Measurements from ENCODE around the gene COL6A1.
A peak's percentile ranks its signal among the peaks of the same experiment; 100 is the strongest.

Gene COL6A1, protein sequence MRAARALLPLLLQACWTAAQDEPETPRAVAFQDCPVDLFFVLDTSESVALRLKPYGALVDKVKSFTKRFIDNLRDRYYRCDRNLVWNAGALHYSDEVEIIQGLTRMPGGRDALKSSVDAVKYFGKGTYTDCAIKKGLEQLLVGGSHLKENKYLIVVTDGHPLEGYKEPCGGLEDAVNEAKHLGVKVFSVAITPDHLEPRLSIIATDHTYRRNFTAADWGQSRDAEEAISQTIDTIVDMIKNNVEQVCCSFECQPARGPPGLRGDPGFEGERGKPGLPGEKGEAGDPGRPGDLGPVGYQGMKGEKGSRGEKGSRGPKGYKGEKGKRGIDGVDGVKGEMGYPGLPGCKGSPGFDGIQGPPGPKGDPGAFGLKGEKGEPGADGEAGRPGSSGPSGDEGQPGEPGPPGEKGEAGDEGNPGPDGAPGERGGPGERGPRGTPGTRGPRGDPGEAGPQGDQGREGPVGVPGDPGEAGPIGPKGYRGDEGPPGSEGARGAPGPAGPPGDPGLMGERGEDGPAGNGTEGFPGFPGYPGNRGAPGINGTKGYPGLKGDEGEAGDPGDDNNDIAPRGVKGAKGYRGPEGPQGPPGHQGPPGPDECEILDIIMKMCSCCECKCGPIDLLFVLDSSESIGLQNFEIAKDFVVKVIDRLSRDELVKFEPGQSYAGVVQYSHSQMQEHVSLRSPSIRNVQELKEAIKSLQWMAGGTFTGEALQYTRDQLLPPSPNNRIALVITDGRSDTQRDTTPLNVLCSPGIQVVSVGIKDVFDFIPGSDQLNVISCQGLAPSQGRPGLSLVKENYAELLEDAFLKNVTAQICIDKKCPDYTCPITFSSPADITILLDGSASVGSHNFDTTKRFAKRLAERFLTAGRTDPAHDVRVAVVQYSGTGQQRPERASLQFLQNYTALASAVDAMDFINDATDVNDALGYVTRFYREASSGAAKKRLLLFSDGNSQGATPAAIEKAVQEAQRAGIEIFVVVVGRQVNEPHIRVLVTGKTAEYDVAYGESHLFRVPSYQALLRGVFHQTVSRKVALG

DNA sequence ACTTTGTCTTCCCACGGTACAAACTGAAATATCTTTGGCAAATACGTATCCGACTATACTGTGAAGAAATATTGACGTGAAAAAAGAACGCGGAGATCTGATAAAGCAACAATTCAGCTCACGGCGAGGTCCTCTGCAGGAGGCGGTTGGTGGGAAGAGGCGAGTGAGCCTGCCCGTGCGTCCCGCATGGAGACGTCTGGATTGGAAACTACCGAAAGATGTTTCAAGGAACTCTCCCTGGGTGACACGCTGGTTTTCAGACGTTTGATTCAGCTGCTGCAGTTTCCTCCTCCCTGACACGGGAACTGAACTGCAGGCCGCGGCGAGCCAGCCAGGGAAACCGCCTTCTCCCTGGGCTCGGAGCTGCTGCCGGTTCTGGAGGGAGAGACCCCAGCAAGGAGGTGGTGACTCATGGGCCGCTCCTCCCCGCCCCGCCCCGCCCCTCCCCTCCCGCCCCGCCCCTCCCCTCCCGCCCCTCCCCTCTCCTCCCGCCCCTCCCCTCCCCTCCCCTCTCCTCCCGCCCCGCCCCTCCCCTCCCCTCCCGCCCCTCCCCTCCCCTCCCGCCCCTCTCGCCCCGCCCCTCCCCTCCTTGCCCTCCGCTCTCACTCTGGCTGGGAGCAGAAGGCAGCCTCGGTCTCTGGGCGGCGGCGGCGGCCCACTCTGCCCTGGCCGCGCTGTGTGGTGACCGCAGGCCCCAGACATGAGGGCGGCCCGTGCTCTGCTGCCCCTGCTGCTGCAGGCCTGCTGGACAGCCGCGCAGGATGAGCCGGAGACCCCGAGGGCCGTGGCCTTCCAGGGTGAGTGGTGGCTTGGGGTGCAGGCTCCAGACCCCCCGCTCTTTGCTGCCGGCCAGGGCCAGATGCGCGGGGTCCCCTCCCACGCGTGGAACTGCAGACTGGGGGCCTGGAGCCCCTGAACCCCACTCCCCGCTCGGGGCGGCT is at the start of gene COL6A1:
TSS of gene COL6A1 (plus strand) at position 620 of the 941 bp plus-strand sequence. CDS start at position 701, 81 bp downstream.
- peaks cover 0 to 64% (median 36%) of the 10 kb centered on the region in 4 donors for H3K4me1 ChIP-seq
- H3K4me3 ChIP-seq = peak within 1 kb of the TSS; percentile 97
- no peaks in the 10 kb centered on the region for H3K27me3 ChIP-seq
- TF ChIP-seq, protein P1, sequence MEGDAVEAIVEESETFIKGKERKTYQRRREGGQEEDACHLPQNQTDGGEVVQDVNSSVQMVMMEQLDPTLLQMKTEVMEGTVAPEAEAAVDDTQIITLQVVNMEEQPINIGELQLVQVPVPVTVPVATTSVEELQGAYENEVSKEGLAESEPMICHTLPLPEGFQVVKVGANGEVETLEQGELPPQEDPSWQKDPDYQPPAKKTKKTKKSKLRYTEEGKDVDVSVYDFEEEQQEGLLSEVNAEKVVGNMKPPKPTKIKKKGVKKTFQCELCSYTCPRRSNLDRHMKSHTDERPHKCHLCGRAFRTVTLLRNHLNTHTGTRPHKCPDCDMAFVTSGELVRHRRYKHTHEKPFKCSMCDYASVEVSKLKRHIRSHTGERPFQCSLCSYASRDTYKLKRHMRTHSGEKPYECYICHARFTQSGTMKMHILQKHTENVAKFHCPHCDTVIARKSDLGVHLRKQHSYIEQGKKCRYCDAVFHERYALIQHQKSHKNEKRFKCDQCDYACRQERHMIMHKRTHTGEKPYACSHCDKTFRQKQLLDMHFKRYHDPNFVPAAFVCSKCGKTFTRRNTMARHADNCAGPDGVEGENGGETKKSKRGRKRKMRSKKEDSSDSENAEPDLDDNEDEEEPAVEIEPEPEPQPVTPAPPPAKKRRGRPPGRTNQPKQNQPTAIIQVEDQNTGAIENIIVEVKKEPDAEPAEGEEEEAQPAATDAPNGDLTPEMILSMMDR (IDR thresholded peaks at IDR 0.05) = no peak
- peaks cover 24 to 29% (median 25%) of the 10 kb centered on the region in 3 donors for H3K36me3 ChIP-seq
- peak within 1 kb of the TSS; percentile 86 to 94 for H3K27ac ChIP-seq
- DNase-seq = peak; percentile 87 to 94
- intact Hi-C loops (cut with DNase I; ENCODE audit: low total_unique reads) = loop anchor here (2.0 kb wide), 1 partner anchor 73 kb away; no protein-coding TSS in a partner anchor
- H3K9me3 ChIP-seq = no peaks in the 10 kb centered on the region

DNA sequence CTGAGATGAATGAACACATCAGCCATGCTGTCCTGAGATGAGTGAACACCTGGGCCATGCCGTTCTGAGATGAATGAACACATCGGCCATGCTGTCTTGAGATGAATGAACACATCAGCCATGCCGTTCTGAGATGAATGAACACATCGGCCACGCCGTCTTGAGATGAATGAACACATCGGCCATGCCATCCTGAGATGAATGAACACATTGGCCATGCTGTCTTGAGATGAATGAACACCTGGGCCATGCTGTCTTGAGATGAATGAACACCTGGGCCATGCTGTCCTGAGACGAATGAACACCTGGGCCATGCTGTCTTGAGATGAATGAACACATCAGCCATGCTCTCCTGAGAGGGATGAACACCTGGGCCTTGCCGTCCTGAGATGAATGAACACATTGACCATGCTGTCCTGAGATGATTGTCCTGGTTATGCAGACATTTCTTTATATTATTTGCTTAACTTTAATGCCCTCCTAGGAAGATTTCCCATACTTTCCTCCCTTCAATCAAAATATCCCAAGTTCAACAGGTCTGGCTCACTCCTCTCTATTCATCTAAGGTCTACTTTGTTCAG is 48.6 kb upstream of the COL6A1 start:
- H3K27me3 ChIP-seq = no peaks in the 10 kb centered on the region
- H3K4me1 ChIP-seq = no peaks in the 10 kb centered on the region
- DNase-seq = no peak
- intact Hi-C loops (cut with DNase I; ENCODE audit: low total_unique reads) = no loop called here
- no peak overlapping the region for H3K4me3 ChIP-seq
- peaks cover 0 to 21% (median 16%) of the 10 kb centered on the region in 3 donors for H3K9me3 ChIP-seq
- no peak overlapping the region for H3K27ac ChIP-seq
- TF ChIP-seq, protein P1 (IDR thresholded peaks at IDR 0.05) = no peak
- peaks cover 0 to 7% (median 0%) of the 10 kb centered on the region in 3 donors for H3K36me3 ChIP-seq

DNA sequence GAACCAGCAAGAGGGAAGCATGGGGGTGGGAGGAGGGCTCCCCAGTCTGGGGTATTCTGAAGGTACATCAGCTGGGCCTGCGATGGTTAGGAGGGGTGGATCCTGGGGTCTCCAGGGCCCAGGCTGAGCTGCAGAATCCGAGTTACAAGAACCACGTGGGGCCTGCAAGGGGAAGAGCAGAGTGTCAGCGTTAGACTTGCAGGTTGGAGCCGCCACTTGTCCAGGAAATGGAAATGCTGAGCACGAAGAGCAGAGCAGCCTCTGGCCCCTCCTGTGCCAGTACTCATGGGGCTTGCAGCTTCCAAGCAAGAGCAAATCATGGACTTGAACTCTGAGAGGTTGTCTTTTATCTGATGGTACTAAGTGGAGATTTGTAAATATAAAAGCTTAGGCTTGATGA is 47.5 kb upstream of the COL6A1 start:
- H3K9me3 ChIP-seq = peaks cover 0 to 21% (median 16%) of the 10 kb centered on the region in 3 donors
- H3K36me3 ChIP-seq = peaks cover 0 to 7% (median 0%) of the 10 kb centered on the region in 3 donors
- H3K27ac ChIP-seq = no peak overlapping the region
- TF ChIP-seq, protein P1 (IDR thresholded peaks at IDR 0.05) = no peak
- H3K27me3 ChIP-seq = no peaks in the 10 kb centered on the region
- H3K4me3 ChIP-seq = no peak overlapping the region
- intact Hi-C loops (cut with DNase I; ENCODE audit: low total_unique reads) = no loop called here
- no peak for DNase-seq
- H3K4me1 ChIP-seq = no peaks in the 10 kb centered on the region

DNA sequence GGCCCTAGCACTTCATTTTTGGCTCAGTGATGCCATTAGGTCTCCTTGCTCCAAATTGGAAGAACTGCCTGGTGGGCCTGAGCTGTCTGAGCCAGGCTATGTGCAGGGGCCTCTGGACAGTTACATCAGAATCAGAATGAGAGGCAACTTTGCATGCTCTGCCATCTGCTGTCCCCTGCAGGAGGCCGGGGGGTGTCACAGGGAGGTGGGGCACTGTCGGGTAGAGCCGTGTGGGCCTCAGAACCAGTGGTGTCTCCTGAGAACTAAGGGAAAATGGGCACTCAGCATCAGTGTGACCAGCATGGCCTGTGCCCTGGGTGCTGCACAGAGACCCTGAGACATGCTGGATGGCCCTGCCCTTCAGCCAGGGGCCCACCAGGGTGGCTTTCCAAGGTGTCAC is 47.0 kb upstream of the COL6A1 start:
- no peak overlapping the region for H3K4me3 ChIP-seq
- H3K27me3 ChIP-seq = no peaks in the 10 kb centered on the region
- peaks cover 0 to 21% (median 16%) of the 10 kb centered on the region in 3 donors for H3K9me3 ChIP-seq
- TF ChIP-seq, protein P1 (IDR thresholded peaks at IDR 0.05) = no peak
- DNase-seq = no peak
- H3K4me1 ChIP-seq = no peaks in the 10 kb centered on the region
- no peak overlapping the region for H3K27ac ChIP-seq
- H3K36me3 ChIP-seq = peaks cover 0 to 7% (median 0%) of the 10 kb centered on the region in 3 donors
- intact Hi-C loops (cut with DNase I; ENCODE audit: low total_unique reads) = no loop called here

Measured in tibial artery (tissue), 4 donors.